ENCODE measurements around the gene S100A7. TPM values are rescaled to one million over a fixed set of nuclear protein-coding genes. Genes with fewer than 3 reads are reported as not detected.
"Not testable (repeated sequence)": the region's sequence is repeated elsewhere in the genome, so short reads cannot be mapped to it uniquely, and the experiment has no call there.

The S100A7 gene
- total and polyA plus RNA-seq, 2 of the 8 experiments (the other 6 are each of a cell fraction or from before 2014, with no cell fraction given) = not detected

- 73% methylated on average over 2 of the region's 2 CpGs; no CpG with 5 or more reads in 1 of the 2 experiments for WGBS, 2 experiments (ENCODE audit: extremely low coverage in 1 of 2, insufficient coverage in 1 of 2, insufficient read length in 1 of 2, insufficient replicate concordance in 2 of 2, low coverage in 1 of 2, low lambda C conversion rate in 2 of 2, missing lambda C conversion rate in 1 of 2)
- H3K27me3 ChIP-seq (replicated peaks in 1 of 4; ENCODE audit: control insufficient read depth in 3 of 4, extremely low read depth in 1 of 4, insufficient read depth in 3 of 4, low read length in 3 of 4); H3K4me2 ChIP-seq (ENCODE audit: insufficient read depth in 1 of 2, low read depth in 2 of 2, low read length in 2 of 2); H3K23me2 ChIP-seq (ENCODE audit: low read depth, low read length); H3K9ac ChIP-seq (replicated peaks in 1 of 4; ENCODE audit: extremely low read depth in 1 of 4, low read depth in 3 of 4, low read length in 3 of 4); H4K91ac ChIP-seq (replicated peaks; ENCODE audit: insufficient read length, low read length); H3K4ac ChIP-seq (replicated peaks; ENCODE audit: insufficient read length, low read depth, low read length); H3K79me1 ChIP-seq (ENCODE audit: low read depth, low read length); POLR2A ChIA-PET (ENCODE audit: partially characterized antibody); H2BK120ac ChIP-seq (replicated peaks; ENCODE audit: low read depth, low read length); H3K27ac ChIP-seq (ENCODE audit: low read depth, low read length); H2AFZ ChIP-seq (ENCODE audit: low read length); H3K9me3 ChIP-seq (ENCODE audit: insufficient read depth in 2 of 2, low read depth in 1 of 2, low read length in 1 of 2); H3K23ac ChIP-seq (ENCODE audit: insufficient read length); H2BK5ac ChIP-seq (ENCODE audit: low read depth, low read length); H4K20me1 ChIP-seq (replicated peaks in 1 of 2; ENCODE audit: control insufficient read depth in 1 of 2, insufficient read depth in 2 of 2, low read length in 2 of 2); H2AK5ac ChIP-seq (ENCODE audit: low read depth, low read length); H3K4me3 ChIP-seq (ENCODE audit: extremely low read depth in 1 of 4, insufficient read depth in 2 of 4, low read depth in 3 of 4, low read length in 4 of 4); H2BK15ac ChIP-seq (ENCODE audit: low read length); H3K14ac ChIP-seq (ENCODE audit: insufficient read length); H3K56ac ChIP-seq (replicated peaks; ENCODE audit: insufficient read length, low read depth, low read length); H3K79me2 ChIP-seq (ENCODE audit: control insufficient read depth in 1 of 2, insufficient read depth in 2 of 2, low read length in 2 of 2); H3K18ac ChIP-seq (ENCODE audit: extremely low read depth, low read length); H4K5ac ChIP-seq (ENCODE audit: insufficient read length, low read depth, low read length); DNase-seq (ENCODE audit: low read depth in 1 of 2, low spot score in 2 of 2); H3K4me1 ChIP-seq (replicated peaks in 1 of 4; ENCODE audit: control insufficient read depth in 3 of 4, insufficient read depth in 4 of 4, low read length in 3 of 4); H2BK12ac ChIP-seq (ENCODE audit: low read depth, low read length); H3K36me3 ChIP-seq (ENCODE audit: control insufficient read depth in 2 of 4, insufficient read depth in 4 of 4, low read length in 3 of 4); H2BK20ac ChIP-seq (ENCODE audit: low read length); FAIRE-seq; H4K8ac ChIP-seq (ENCODE audit: extremely low read depth, insufficient read depth, low read length): not testable (repeated sequence)
- CTCF ChIA-PET (ENCODE audit: partially characterized antibody) = interaction anchor here (0.9 kb wide), 1 partner anchor 26 kb away, joined by 4 read pairs; no protein-coding TSS in a partner anchor
Measured at GRCh38 chr1:153419436-153419793, 41.0 kb downstream of the S100A7 start.

DNA sequence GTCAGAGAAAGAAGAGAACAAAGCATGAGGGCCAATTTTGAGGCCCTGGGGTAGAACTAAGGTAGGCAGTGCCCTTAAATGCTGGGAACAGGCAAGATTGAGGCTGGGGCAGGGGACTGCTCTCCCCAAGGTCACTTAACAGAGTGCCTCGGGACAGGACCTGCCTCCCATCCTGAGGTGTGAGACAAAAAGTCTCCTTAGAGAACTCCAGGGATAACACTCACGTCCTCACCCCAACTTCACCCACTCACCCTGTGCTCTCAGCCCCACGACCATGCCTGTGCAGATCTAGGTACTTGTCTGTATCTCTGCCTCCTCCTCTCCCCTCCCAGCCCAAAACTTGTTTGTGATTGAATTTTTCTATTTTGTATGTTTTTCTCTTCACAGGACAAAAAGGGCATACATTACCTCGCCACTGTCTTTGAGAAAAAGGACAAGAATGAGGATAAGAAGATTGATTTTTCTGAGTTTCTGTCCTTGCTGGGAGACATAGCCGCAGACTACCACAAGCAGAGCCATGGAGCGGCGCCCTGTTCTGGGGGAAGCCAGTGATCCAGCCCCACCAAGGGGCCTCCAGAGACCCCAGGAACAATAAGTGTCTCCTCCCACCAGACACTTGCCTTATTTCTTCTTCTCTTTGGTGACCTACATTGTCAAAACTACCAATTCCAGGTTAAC, 41.6 kb downstream of the S100A7 start:
- H2BK20ac ChIP-seq (ENCODE audit: low read length); H3K9me3 ChIP-seq (ENCODE audit: insufficient read depth in 2 of 2, low read depth in 1 of 2, low read length in 1 of 2); H3K36me3 ChIP-seq (ENCODE audit: control insufficient read depth in 2 of 4, insufficient read depth in 4 of 4, low read length in 3 of 4); H2AK5ac ChIP-seq (ENCODE audit: low read depth, low read length); H3K4me1 ChIP-seq (replicated peaks in 1 of 4; ENCODE audit: control insufficient read depth in 3 of 4, insufficient read depth in 4 of 4, low read length in 3 of 4); H2BK5ac ChIP-seq (ENCODE audit: low read depth, low read length); POLR2A ChIA-PET (ENCODE audit: partially characterized antibody); H2AFZ ChIP-seq (ENCODE audit: low read length); H4K8ac ChIP-seq (ENCODE audit: extremely low read depth, insufficient read depth, low read length); H3K79me2 ChIP-seq (ENCODE audit: control insufficient read depth in 1 of 2, insufficient read depth in 2 of 2, low read length in 2 of 2); H3K27ac ChIP-seq (ENCODE audit: low read depth, low read length); H3K56ac ChIP-seq (replicated peaks; ENCODE audit: insufficient read length, low read depth, low read length); H2BK12ac ChIP-seq (ENCODE audit: low read depth, low read length); H4K5ac ChIP-seq (ENCODE audit: insufficient read length, low read depth, low read length); H3K14ac ChIP-seq (ENCODE audit: insufficient read length); H4K91ac ChIP-seq (replicated peaks; ENCODE audit: insufficient read length, low read length); H3K23ac ChIP-seq (ENCODE audit: insufficient read length); H3K79me1 ChIP-seq (ENCODE audit: low read depth, low read length); DNase-seq (ENCODE audit: low read depth in 1 of 2, low spot score in 2 of 2); H3K18ac ChIP-seq (ENCODE audit: extremely low read depth, low read length); H3K23me2 ChIP-seq (ENCODE audit: low read depth, low read length); H2BK120ac ChIP-seq (replicated peaks; ENCODE audit: low read depth, low read length); H3K9ac ChIP-seq (replicated peaks in 1 of 4; ENCODE audit: extremely low read depth in 1 of 4, low read depth in 3 of 4, low read length in 3 of 4); H3K27me3 ChIP-seq (replicated peaks in 1 of 4; ENCODE audit: control insufficient read depth in 3 of 4, extremely low read depth in 1 of 4, insufficient read depth in 3 of 4, low read length in 3 of 4); CTCF ChIA-PET (ENCODE audit: partially characterized antibody); H2BK15ac ChIP-seq (ENCODE audit: low read length); H3K4me3 ChIP-seq (ENCODE audit: extremely low read depth in 1 of 4, insufficient read depth in 2 of 4, low read depth in 3 of 4, low read length in 4 of 4); H4K20me1 ChIP-seq (replicated peaks in 1 of 2; ENCODE audit: control insufficient read depth in 1 of 2, insufficient read depth in 2 of 2, low read length in 2 of 2); H3K4ac ChIP-seq (replicated peaks; ENCODE audit: insufficient read length, low read depth, low read length); FAIRE-seq; H3K4me2 ChIP-seq (ENCODE audit: insufficient read depth in 1 of 2, low read depth in 2 of 2, low read length in 2 of 2): not testable (repeated sequence)
- WGBS, 2 experiments (ENCODE audit: extremely low coverage in 1 of 2, insufficient coverage in 1 of 2, insufficient read length in 1 of 2, insufficient replicate concordance in 2 of 2, low coverage in 1 of 2, low lambda C conversion rate in 2 of 2, missing lambda C conversion rate in 1 of 2) = 79% methylated on average over 7 of the region's 7 CpGs; no CpG with 5 or more reads in 1 of the 2 experiments

Data from H1 (cell line).